PC-3 (cell line): ENCODE measurements around the gene FGD3. TPM values are rescaled to one million over a fixed set of nuclear protein-coding genes. Genes with fewer than 3 reads are reported as not detected.

ENCODE experiments used
- ATAC-seq: fragments of 200-7000 bp; cut with Tn5 transposase; 2 replicates; pipeline ENCODE4 v1.9.1; 2020; ENCODE audit warnings: mild to moderate bottlenecking, moderate library complexity
- BruUV-seq: library from RNA; stranded (reverse); fragments of 400-500 nt; replicated peaks from 2 replicates; lab custom pipeline; 2021; lab: Mats Ljungman, UMichigan
- CTCF ChIA-PET: fragments of 300-600 bp; sonication (Branson Sonifier 250); formaldehyde crosslinking; loops from one replicate; lab custom pipeline; 2022; ENCODE audit warnings: antibody characterized with exemption; lab: Charles Lee
- POLR2A ChIA-PET: fragments of 300-600 bp; sonication (Branson Sonifier 250); formaldehyde crosslinking; loops from one replicate; lab custom pipeline; 2022; ENCODE audit warnings: antibody characterized with exemption; ENCODE audit not compliant: unreplicated experiment; lab: Charles Lee
- DNase-seq: peaks from one replicate; pipeline ENCODE4 v3.0.0-alpha.2; 2015
- H2AFZ ChIP-seq: fragments of 300-600 bp; sonication (generic); 2 replicates; pipeline ENCODE4 v1.6.0; 2016; ENCODE audit warnings: antibody characterized with exemption, low read length
- H3F3A ChIP-seq: fragments of 300-600 bp; sonication (generic); one replicate; pipeline ENCODE4 v1.6.0; 2017; ENCODE audit warnings: antibody characterized with exemption, low read length, control low read depth, mild to moderate bottlenecking; ENCODE audit not compliant: unreplicated experiment
- H3K27ac ChIP-seq: fragments of 300-600 bp; sonication (generic); 2 replicates; pipeline ENCODE4 v1.5.1; 2016; ENCODE audit warnings: mild to moderate bottlenecking, low read length
- H3K27me3 ChIP-seq: fragments of 300-600 bp; sonication (generic); 2 replicates; pipeline ENCODE4 v1.6.1; 2016; ENCODE audit warnings: low read length, mixed read lengths
- H3K36me3 ChIP-seq: fragments of 300-600 bp; sonication (generic); 2 replicates; pipeline ENCODE4 v1.6.1; 2016; ENCODE audit warnings: low read depth, mixed run types, low read length, mixed read lengths
- H3K4me1 ChIP-seq: fragments of 300-600 bp; sonication (generic); 2 replicates; pipeline ENCODE4 v1.5.1; 2016; ENCODE audit warnings: low read length; ENCODE audit not compliant: insufficient read depth
- H3K4me2 ChIP-seq: fragments of 300-600 bp; sonication (generic); 2 replicates; pipeline ENCODE4 v1.6.0; 2016; ENCODE audit warnings: low read length
- H3K4me3 ChIP-seq: fragments of 300-600 bp; sonication (generic); 2 replicates; pipeline ENCODE4 v1.5.1; 2016; ENCODE audit warnings: mild to moderate bottlenecking, low read length, mixed read lengths
- H3K79me2 ChIP-seq: fragments of 300-600 bp; sonication (generic); 2 replicates; pipeline ENCODE4 v1.6.1; 2017; ENCODE audit warnings: low read length, mixed read lengths
- H3K9ac ChIP-seq: fragments of 300-600 bp; sonication (generic); 2 replicates; pipeline ENCODE4 v1.6.0; 2016; ENCODE audit warnings: mild to moderate bottlenecking, low read length
- H3K9me2 ChIP-seq: fragments of 300-600 bp; sonication (generic); replicated peaks from 2 replicates; pipeline ENCODE4 v1.6.1; 2016; ENCODE audit warnings: mixed run types, low read length, mixed read lengths
- H3K9me3 ChIP-seq: fragments of 300-600 bp; sonication (generic); 2 replicates; pipeline ENCODE4 v1.6.1; 2016; ENCODE audit warnings: low read length, mixed read lengths
- H4K20me1 ChIP-seq: fragments of 300-600 bp; sonication (generic); 2 replicates; pipeline ENCODE4 v1.6.1; 2016; ENCODE audit warnings: low read length, mixed read lengths
- CTCF ChIP-seq: fragments of 300-600 bp; sonication (generic); conservative IDR thresholded peaks from 2 replicates; pipeline ENCODE4 v1.5.1; 2017; ENCODE audit warnings: antibody characterized with exemption, low read depth, mild to moderate bottlenecking, low read length
- EZH2 ChIP-seq: fragments of 300-600 bp; sonication (generic); IDR thresholded peaks from one replicate; pipeline ENCODE4 v1.6.1; 2017; ENCODE audit warnings: antibody characterized with exemption, mild to moderate bottlenecking, low read length; ENCODE audit not compliant: unreplicated experiment
- EZH2phosphoT487 ChIP-seq: fragments of 300-600 bp; sonication (generic); IDR thresholded peaks from 2 replicates; pipeline ENCODE4 v1.6.1; 2018; ENCODE audit warnings: mild to moderate bottlenecking, antibody characterized with exemption, low read length, borderline replicate concordance
- intact Hi-C: fragments of 100-400 bp; cut with micrococcal nuclease; formaldehyde crosslinking; loops from 2 replicates; pipeline ENCODE4 v1.9.0; 2023
- total RNA-seq: library from RNA; depleted of rRNA; stranded (reverse); fragments of >200 nt; gene quantifications from 2 replicates; pipeline ENCODE4 v1.2.3, GENCODE V29; 2014

FGD3 gene
- total RNA-seq, 1 experiment from 2014 or later = 5.4 TPM

DNA sequence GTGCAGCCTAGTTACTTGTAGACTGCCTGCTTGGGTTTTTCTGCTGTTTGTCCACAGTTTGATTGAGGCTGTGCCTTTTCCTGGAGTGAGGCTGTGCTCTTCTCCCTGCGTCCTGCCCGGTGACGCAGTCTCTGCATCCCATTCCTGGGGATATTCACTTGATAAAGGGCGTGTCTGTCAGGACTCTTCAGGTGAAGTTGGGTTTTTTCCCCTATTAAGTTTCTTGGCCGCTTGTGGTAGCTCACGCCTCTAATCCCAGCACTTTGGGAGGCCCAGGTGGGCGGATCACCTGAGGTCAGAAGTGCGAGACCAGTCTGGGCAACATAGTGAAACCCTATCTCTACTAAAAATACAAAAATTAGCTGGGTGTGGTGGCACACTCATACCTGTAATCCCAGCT is 61.1 kb downstream of the FGD3 start:
- no TSS peak for BruUV-seq

DNA sequence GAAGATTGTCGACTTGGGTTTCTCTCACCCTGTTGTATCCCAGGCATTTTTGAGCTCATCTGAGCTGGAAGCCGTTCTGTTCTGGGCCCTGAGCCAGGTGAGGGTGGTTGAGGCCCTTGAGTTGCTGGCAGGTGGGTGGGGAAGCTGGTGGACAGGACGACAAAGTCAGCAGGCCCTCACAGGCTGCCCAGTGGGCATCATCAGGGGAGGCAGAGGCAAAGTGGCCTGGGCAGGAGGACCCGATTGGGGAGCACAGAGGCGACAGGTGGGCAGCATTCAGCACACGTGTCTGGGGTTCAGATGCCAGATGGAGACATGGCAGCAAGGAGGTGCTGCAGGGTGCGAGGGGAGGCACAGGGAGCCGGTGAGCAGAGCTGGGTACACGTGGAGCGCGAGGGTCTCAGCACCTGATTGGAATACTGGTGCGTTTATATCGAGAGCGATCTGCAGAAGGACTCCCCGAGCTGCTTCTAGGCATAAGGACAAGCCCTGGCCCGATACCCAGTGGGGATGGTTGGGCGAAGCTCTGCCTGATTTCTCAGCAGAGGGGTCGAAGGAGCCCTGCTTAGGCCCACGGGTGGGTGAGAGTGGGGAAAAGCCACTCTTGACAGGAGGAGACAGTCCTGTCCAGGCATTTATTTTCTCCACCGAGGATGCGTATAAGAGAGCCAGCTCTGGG is 62.2 kb downstream of the FGD3 start:
- no TSS peak for BruUV-seq
- Histone ChIP-seq H3K27me3 (no peaks in the 10 kb centered on the region), H2AFZ (no peak overlapping the region), H3K4me3 (no peak overlapping the region), H3K27ac (no peak overlapping the region), H3K9ac (no peak overlapping the region), H3K79me2 (no peaks in the 10 kb centered on the region), H4K20me1 (no peaks in the 10 kb centered on the region), H3K9me3 (no peaks in the 10 kb centered on the region), H3F3A (no peaks in the 10 kb centered on the region), H3K4me1 (no peaks in the 10 kb centered on the region), H3K9me2 (no peaks in the 10 kb centered on the region), H3K4me2 (no peak overlapping the region), H3K36me3 (no peaks in the 10 kb centered on the region)
- no peak for TF ChIP-seq EZH2phosphoT487
- no peak for TF ChIP-seq EZH2
- TF ChIP-seq CTCF = no peak
- ATAC-seq = no peak
- intact Hi-C loops = no loop called here
- no peak for DNase-seq
- ChIA-PET POLR2A (no interaction called here), CTCF (no interaction called here)

More for the DNA sequence above, 61.1 kb downstream of the FGD3 start:
- POLR2A ChIA-PET = no interaction called here
- Histone ChIP-seq H4K20me1 (no peaks in the 10 kb centered on the region), H3K79me2 (no peaks in the 10 kb centered on the region), H3K9me2 (no peaks in the 10 kb centered on the region), H3K4me2 (no peak overlapping the region), H3K27ac (no peak overlapping the region), H3K36me3 (no peaks in the 10 kb centered on the region), H3K4me1 (peaks cover 2% of the 10 kb centered on the region; the same call in 1 of the 2 replicates), H3K4me3 (no peak overlapping the region), H3K9me3 (no peaks in the 10 kb centered on the region), H3K27me3 (no peaks in the 10 kb centered on the region), H2AFZ (no peak overlapping the region), H3F3A (no peaks in the 10 kb centered on the region), H3K9ac (no peak overlapping the region)
- TF ChIP-seq EZH2phosphoT487 = no peak
- no peak for TF ChIP-seq CTCF
- no peak for TF ChIP-seq EZH2
- intact Hi-C loops = no loop called here
- no peak for ATAC-seq
- CTCF ChIA-PET = no interaction called here
- DNase-seq = no peak

GRCh38 chr9:93010056-93010455 is 62.7 kb downstream of the FGD3 start:
- BruUV-seq = no TSS peak
- Histone ChIP-seq H3K4me3 (no peak overlapping the region), H4K20me1 (no peaks in the 10 kb centered on the region), H2AFZ (no peak overlapping the region), H3K27ac (no peak overlapping the region), H3K9me3 (no peaks in the 10 kb centered on the region), H3K9me2 (no peaks in the 10 kb centered on the region), H3F3A (no peaks in the 10 kb centered on the region), H3K4me2 (no peak overlapping the region), H3K27me3 (no peaks in the 10 kb centered on the region), H3K36me3 (no peaks in the 10 kb centered on the region), H3K9ac (no peak overlapping the region), H3K4me1 (no peaks in the 10 kb centered on the region), H3K79me2 (no peaks in the 10 kb centered on the region)
- POLR2A ChIA-PET = no interaction called here
- no peak for DNase-seq
- intact Hi-C loops = no loop called here
- TF ChIP-seq EZH2phosphoT487 (no peak), EZH2 (no peak), CTCF (no peak)
- no peak for ATAC-seq
- CTCF ChIA-PET = no interaction called here
